K562 (cell line): Measurements from ENCODE around the gene TIMM17A. TPM values are rescaled to one million over a fixed set of nuclear protein-coding genes. Genes with fewer than 3 reads are reported as not detected.

Experiments used
- CHD7 ChIP-seq: fragments of 200-600 bp; sonication (generic); IDR thresholded peaks from one replicate; pipeline ENCODE4 v1.6.1; 2012; ENCODE audit warnings: mild to moderate bottlenecking, low read depth, low read length, inconsistent platforms
- DIDO1 ChIP-seq: fragments of 450-650 bp; IDR thresholded peaks from 2 replicates; pipeline ENCODE4 v1.6.1; 2016; ENCODE audit warnings: low read depth, missing biosample characterization, missing genetic modification characterization
- ETV1 ChIP-seq: fragments of 450-650 bp; conservative IDR thresholded peaks from 2 replicates; pipeline ENCODE4 v1.6.1; 2016; ENCODE audit warnings: missing genetic modification characterization, control low read depth, low read depth, missing compliant biosample characterization
- FIP1L1 ChIP-seq: fragments of 200-400 bp; formaldehyde crosslinking; IDR thresholded peaks from 2 replicates; pipeline ENCODE4 v1.6.1; 2018; ENCODE audit warnings: mild to moderate bottlenecking, low read depth, low read length; ENCODE audit not compliant: poor library complexity, severe bottlenecking
- GATA2 ChIP-seq: sonication (generic); formaldehyde crosslinking; IDR thresholded peaks from 2 replicates; pipeline ENCODE4 v1.4.0; 2020; ENCODE audit warnings: mild to moderate bottlenecking, missing genetic modification reagents
- KAT2B ChIP-seq: IDR thresholded peaks from one replicate; pipeline ENCODE4 v1.6.1; 2012; ENCODE audit warnings: low read depth, mild to moderate bottlenecking, control low read depth, inconsistent platforms, low read length, moderate library complexity
- RAD21 ChIP-seq, 2 experiments: fragments of 250-450 bp in 1 of 2; fragments of 450-650 bp in 1 of 2; sonication (Bioruptor Pico) in 1 of 2; formaldehyde crosslinking in 1 of 2; IDR thresholded peaks in 1 of 2; conservative IDR thresholded peaks in 1 of 2; 2 replicates each; pipeline versions ENCODE4 v1.4.0 to v1.8.0; 2020 to 2022; ENCODE audit warnings: mild to moderate bottlenecking in 2 of 2, moderate library complexity in 1 of 2
- RCOR1 ChIP-seq, 2 experiments: IDR thresholded peaks; 2 replicates each; pipeline ENCODE4 v1.6.1; 2012; ENCODE audit warnings: low read depth in 2 of 2, low read length in 2 of 2, borderline replicate concordance in 1 of 2, improper control_type of control experiment in 1 of 2
- RHOXF2B ChIP-seq: fragments of 250-450 bp; sonication (Bioruptor Pico); conservative IDR thresholded peaks from 2 replicates; pipeline ENCODE4 v1.5.1; 2021
- SP2 ChIP-seq: IDR thresholded peaks from 2 replicates; pipeline ENCODE4 v1.6.1; 2011; ENCODE audit warnings: mild to moderate bottlenecking, low read depth, low read length, moderate library complexity; ENCODE audit not compliant: poor library complexity, severe bottlenecking; ENCODE audit errors: extremely low read depth
- TAF1 ChIP-seq: IDR thresholded peaks from 2 replicates; pipeline ENCODE4 v1.6.1; 2011; ENCODE audit warnings: mild to moderate bottlenecking, low read length, moderate library complexity; ENCODE audit not compliant: insufficient read depth, control insufficient read depth, severe bottlenecking; ENCODE audit errors: extremely low read depth
- USF2 ChIP-seq: sonication (generic); formaldehyde crosslinking; IDR thresholded peaks from 2 replicates; pipeline ENCODE4 v1.5.0; 2020; ENCODE audit warnings: missing genetic modification reagents
- ZNF140 ChIP-seq: fragments of 250-450 bp; sonication (Bioruptor Pico); IDR thresholded peaks from 2 replicates; pipeline ENCODE4 v1.8.0; 2021; ENCODE audit warnings: moderate library complexity, mild to moderate bottlenecking, inconsistent platforms
- ZNF23 ChIP-seq: fragments of 250-450 bp; sonication (Bioruptor Pico); IDR thresholded peaks from 2 replicates; pipeline ENCODE4 v1.4.0; 2020; ENCODE audit warnings: mild to moderate bottlenecking
- ZNF707 ChIP-seq: fragments of 250-450 bp; sonication (Bioruptor Pico); conservative IDR thresholded peaks from 2 replicates; pipeline ENCODE4 v1.8.0; 2022; ENCODE audit warnings: inconsistent platforms, mild to moderate bottlenecking, moderate library complexity
- polyA plus RNA-seq, 8 experiments: library from polyadenylated mRNA; depleted of rRNA in 4 of 8; stranded (reverse) in 5 of 8; unstranded in 3 of 8; fragments of >200 nt; fragmentation: Nextera tagmentation in 2 of 8; fragmentation: Illumina TruSeq in 1 of 8; extraction: Ambion mirVana in 2 of 8; extraction: Trizol in 1 of 8; gene quantifications; 2 replicates each; pipeline versions ENCODE4 v1.2.1 to v1.2.3, GENCODE V29; 2011 to 2014; ENCODE audit warnings: inconsistent platforms in 1 of 8, missing spikeins in 1 of 8
- total RNA-seq, 7 experiments: library from RNA; depleted of rRNA in 6 of 7; stranded (reverse); fragments of >200 nt in 6 of 7; fragmentation: Illumina TruSeq in 2 of 7; extraction: Trizol in 2 of 7; gene quantifications; 2 replicates each; pipeline versions ENCODE4 v1.2.1 to v1.2.3, GENCODE V29; 2011 to 2021; ENCODE audit warnings: low replicate concordance in 1 of 7

Gene TIMM17A
- total and polyA plus RNA-seq, 9 of the 15 experiments (the other 6 are each of a cell fraction or from before 2014, with no cell fraction given), result 116 to 744 (median 180) TPM

GRCh38 chr1:202017749-202018467 lies 62.6 kb downstream of the TIMM17A start (continued):
- no peak for TF ChIP-seq SP2
- TF ChIP-seq RCOR1 (IDR thresholded peaks at IDR 0.05; ENCODE audit: borderline replicate concordance in 1 of 2, low read depth in 2 of 2, low read length in 2 of 2), result 0 out of 4 replicates have a peak, but pooled peaks of 1 of the 2 experiments have one; percentile 5
- TF ChIP-seq ZNF140 (CRISPR knock-in tag), result no peak
- 0 out of 4 replicates have a peak, but pooled peaks of 1 of the 2 experiments have one; percentile 8 for TF ChIP-seq RAD21 (CRISPR knock-in tag; conservative IDR thresholded peaks at IDR 0.05 in 1 of 2, IDR thresholded peaks at IDR 0.05 in 1 of 2)
- no peak for TF ChIP-seq USF2
- TF ChIP-seq ZNF23 (CRISPR knock-in tag), result no peak
- TF ChIP-seq RHOXF2B, result 0 out of 2 replicates have a peak, but pooled peaks have one; percentile 33
- no peak for TF ChIP-seq TAF1
- no peak for TF ChIP-seq KAT2B
- TF ChIP-seq CHD7, result no peak
- no peak for TF ChIP-seq ZNF707 (CRISPR knock-in tag)
- TF ChIP-seq ETV1 (tag), result 0 out of 2 replicates have a peak, but pooled peaks have one; percentile 14
- no peak for TF ChIP-seq DIDO1 (tag)
- TF ChIP-seq FIP1L1, result no peak
- no peak for TF ChIP-seq GATA2 (CRISPR knock-in tag)
